ENCODE measurements around the gene ANKRD44.
"Not testable (repeated sequence)": the region's sequence is repeated elsewhere in the genome, so short reads cannot be mapped to it uniquely, and the experiment has no call there.

The ANKRD44 gene

DNA sequence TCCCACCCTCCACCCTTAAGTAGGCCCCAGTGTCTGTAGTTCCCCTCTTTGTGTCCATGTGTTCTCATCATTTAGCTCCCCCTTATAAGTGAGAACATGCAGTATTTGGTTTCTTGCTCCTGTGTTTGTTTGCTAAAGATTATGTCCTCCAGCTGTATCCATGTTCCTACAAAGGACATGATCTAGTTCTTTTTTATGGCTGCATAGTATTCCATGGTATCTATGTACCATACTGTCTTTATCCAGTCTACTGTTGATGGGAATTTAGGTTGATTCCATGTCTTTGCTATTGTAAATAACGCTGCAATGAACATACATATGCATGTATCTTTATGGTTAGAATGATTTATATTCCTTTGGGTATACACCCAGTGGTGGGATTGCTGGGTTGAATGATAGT, 233.9 kb downstream of the ANKRD44 start:
- DNase-seq (ENCODE audit: low read depth, low spot score) = no peak

DNA sequence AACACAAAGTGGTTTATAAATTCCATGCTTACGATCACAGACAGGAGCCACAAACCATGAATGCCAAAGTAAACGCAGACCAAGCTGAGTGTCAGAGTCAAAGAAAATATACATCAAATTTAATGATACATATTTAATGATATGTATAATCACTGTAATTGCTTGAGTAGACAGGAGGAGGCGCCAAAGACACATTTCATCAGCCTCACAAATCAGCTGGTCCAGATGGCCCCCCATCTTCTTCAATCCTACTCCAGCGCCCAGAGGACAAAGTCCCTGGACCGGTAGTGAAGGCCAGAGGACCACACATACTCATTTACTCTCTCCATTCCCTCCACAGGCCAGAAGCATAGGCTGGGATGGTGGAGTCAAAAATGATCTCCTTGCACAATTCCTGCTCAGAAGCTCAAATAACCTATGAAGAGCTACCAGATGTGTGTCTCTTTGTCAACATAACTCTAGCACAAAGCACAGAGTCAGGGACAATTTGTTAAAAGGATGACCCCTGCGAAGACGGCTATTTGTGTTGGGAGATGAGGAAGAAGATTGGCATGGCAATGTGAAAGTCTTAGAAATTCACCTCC, 234.7 kb downstream of the ANKRD44 start:
- DNase-seq (ENCODE audit: low read depth, low spot score) = no peak

- no peak for DNase-seq (ENCODE audit: low read depth, low spot score)
Observed at GRCh38 chr2:197075281-197075680, 235.3 kb downstream of the ANKRD44 start.

DNA sequence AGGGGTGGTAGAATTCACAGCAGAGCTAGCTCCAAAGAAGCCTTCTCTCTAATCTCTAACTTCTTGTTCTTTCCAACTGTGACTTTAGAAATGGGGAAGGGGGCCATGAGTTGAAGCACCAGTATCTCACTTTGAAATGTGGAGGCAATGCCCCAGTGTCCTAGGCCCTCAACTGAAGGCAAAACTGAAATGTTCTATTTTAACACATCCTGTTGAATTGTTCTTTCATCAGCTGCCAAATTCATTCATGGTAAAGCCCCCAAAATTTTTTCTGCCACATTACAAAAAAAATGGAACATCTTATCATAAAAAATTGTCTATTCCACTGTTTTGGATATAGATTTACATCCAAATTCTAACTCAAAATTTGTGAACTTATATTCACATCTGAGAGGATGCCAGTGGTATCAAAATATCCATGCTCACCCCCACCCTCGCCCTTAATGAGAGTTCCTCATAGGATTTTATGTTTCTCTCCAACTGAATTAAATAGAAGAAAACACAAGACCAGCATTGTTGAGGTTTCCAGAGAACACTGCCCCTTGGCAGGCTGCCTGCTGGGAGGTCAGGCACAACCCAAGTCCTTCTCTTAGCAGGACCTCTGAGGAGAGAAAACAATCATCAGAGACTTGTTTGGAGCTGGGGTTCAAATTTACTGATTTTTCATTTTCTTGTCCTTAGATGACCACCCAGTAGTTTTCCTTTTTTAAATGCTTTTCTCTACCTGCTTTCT, 236.7 kb downstream of the ANKRD44 start:
- no peak for DNase-seq (ENCODE audit: low read depth, low spot score)

DNA sequence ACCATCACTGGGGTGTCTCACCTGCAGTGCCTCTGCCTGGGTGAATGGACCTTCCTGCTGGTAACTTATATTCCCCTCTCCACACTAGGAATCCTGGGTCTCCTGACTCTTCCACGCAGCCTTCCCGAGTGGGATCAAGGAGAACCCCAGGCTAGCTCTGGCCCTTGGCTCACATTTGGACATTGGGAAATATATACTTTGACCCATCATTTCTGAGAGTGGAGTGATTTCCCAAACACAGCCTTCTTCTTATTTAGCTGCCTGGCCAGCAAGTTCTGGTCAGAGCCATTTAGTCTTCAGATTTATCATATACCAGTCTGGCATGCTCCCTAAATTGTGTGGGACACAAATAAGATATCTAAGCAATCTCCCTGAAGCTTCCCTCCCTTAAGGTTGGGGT, 237.3 kb downstream of the ANKRD44 start:
- no peak for DNase-seq (ENCODE audit: low read depth, low spot score)

DNA sequence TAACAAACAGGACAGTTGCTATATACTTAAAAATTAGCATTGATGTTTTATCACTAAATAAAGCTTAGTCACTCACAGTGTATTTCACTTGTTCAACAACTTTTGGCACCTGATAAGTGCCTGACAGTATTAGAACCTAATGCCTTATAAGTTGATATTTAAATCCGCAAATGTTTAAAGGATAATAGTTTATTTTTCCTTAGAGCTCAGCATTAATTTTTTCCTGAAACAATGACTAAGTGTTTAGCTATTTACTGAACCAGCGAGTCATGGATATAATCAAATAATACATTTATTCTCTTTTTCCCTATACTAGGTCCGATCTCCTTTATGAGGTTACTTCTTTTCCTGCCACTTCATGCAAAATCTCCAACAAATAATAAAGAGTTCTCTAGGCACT, 238.0 kb downstream of the ANKRD44 start:
- no peak for DNase-seq (ENCODE audit: low read depth, low spot score)

DNA sequence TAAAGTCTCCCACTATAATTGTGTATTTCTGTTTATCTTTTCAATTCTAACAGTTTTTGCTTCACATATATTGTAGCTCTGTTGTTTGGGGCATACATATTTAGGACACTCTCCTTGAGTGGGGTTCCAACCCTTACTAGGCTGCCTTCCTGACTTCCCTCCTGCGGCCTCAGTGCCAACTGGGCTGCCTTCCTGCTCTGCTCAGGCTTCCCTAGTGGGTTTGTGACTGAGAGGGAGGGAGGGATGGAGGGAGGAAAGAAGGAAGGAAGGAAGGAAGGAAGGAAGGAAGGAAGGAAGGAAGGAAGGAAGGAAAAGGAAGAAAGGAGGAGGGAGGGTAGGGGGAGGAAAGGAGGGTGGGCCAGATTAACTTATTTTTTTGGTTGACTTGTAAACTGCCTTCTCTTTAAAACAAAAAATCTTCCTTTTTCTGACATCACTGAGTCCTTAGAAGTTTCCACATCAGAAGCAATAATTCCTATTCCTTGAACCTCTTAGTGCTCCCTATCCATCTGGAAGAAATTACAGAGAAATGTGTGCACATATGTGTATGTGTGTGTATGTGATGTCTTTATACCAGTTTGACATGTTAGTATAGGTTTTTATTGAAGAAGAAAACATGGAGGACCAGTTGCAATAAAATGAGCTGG, 238.7 kb downstream of the ANKRD44 start:
- DNase-seq (ENCODE audit: low read depth, low spot score) = no peak

DNA sequence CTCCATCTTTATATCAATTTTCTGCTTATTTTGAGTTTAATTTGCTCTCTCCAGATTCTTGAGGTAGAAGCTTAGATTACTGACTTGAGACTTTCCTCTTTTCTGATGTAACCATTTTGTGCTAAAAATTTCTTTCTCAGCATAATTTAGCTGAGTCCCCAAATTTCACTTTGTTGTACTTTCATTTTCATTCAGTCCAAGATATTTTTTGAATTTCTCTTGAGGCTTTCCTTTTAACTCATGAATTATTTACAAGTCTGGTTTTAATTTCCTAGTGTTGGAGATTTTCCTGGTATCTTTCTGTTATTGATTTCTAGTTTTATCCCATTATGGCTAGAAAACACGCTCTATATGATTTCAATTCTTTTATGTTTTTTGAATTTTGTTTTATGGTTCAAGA, 239.4 kb downstream of the ANKRD44 start:
- no peak for DNase-seq (ENCODE audit: low read depth, low spot score)

GRCh38 chr2:197069958-197070357, 240.6 kb downstream of the ANKRD44 start:
- no peak for DNase-seq (ENCODE audit: low read depth, low spot score)

DNA sequence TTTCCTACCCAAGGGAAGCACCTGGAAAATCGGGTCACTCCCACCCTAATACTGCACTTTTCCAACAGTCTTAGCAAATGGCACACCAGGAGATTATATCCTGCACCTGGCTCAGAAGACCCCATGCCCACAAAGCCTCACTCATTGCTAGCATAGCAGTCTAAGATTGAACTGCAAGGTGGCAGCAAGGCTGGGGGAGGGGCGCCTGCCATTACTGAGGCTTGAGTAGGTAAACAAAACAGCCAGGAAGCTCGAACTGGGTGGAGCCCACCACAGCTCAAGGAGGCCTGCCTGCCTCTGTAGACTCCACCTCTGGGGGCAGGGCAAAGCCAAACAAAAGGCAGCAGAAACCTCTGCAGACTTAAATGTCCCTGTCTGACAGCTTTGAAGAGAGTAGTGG, 248.0 kb downstream of the ANKRD44 start:
- DNase-seq (ENCODE audit: low read depth, low spot score) = not testable (repeated sequence)

DNA sequence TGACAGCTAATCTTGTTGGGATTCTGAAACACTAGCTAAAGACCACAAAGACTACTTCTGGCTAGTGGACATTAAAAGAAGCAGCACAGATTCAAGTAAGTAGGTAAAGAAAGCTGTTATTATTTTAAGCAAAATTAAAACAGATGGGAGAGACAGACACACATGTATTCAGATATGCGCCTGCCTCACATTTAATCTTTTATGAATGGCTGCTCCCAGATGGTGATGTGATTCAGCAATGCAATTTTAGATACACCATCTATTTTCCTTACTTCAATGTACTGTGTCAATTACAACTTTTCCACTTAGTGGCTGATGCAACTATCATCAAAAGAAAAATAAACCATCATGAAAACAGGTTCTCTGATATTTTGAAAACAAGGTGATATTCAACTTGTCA, 251.1 kb downstream of the ANKRD44 start:
- no peak for DNase-seq (ENCODE audit: low read depth, low spot score)

- DNase-seq (ENCODE audit: low read depth, low spot score) = no peak
Observed at GRCh38 chr2:197058777-197059300, 251.7 kb downstream of the ANKRD44 start.

- no peak for DNase-seq (ENCODE audit: low read depth, low spot score)
Observed at GRCh38 chr2:197057959-197058358, 252.6 kb downstream of the ANKRD44 start.

- DNase-seq (ENCODE audit: low read depth, low spot score) = no peak
Observed at GRCh38 chr2:197055045-197055444, 255.5 kb downstream of the ANKRD44 start.

DNA sequence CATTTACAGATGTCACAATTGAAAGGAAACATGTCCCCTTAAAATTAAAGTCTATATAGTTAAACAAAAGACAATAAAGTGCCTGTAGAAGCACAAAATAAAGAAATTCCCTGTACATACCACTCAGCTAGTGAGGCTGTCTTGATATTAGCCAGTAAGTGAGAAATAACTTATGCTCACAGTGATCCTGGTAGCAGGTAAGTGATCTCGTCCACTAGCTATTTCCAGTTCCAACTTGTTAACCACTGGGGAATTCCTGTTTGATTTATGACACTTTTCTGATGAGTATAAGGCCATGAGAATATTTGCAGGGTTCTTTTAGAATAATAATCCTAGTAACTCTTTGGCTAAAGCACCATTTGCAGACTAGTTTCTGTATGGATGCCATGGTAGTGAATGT, 256.1 kb downstream of the ANKRD44 start:
- no peak for DNase-seq (ENCODE audit: low read depth, low spot score)

GRCh38 chr2:197052356-197052755, 258.2 kb downstream of the ANKRD44 start:
- DNase-seq (ENCODE audit: low read depth, low spot score) = no peak

DNA sequence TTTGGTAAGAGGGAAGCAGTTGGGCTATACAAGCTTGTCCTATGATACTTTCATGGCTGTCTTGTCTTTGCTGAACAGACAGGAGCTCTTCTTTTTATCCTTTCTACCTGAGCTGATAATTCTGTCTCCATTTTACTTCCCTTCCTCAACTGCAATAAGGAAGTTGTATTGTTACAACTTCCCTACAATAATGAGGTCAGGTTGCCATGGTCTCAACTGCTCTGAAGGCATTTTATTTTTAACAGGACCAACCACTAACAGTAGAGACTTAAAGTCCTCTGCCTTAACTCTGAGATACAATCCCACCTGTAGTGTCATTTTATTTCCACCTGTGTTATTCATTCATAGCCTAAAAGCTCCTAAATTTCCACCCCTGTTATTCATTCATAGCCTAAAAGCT, 265.5 kb downstream of the ANKRD44 start:
- DNase-seq (ENCODE audit: low read depth, low spot score) = no peak

- DNase-seq (ENCODE audit: low read depth, low spot score) = no peak
Observed at GRCh38 chr2:197042739-197043196, 267.8 kb downstream of the ANKRD44 start.

DNA sequence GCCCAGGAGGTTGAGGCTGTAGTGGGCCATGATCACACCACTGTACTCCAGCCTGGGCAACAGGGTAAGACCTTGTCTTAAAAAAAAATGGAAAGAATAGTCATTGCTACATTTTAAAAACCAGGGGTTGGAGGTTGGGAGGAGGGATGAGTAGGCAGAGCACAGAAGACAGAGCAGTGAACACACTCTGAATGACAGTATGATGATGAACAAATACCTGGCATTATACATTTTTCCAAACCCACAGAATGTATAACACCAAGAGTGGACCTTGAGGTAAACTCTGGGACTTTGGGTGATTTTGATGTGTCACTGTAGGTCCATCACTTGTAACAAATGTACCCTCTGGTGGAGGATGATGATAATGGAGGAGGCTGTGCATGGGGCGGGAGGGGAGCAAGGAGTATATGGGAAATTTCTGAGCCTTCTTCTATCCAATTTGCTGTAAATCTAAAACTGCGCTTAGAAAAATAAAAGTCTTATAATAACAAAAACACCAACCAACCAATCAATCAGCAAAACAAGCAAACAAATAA, 272.6 kb downstream of the ANKRD44 start:
- no peak for DNase-seq (ENCODE audit: low read depth, low spot score)

DNA sequence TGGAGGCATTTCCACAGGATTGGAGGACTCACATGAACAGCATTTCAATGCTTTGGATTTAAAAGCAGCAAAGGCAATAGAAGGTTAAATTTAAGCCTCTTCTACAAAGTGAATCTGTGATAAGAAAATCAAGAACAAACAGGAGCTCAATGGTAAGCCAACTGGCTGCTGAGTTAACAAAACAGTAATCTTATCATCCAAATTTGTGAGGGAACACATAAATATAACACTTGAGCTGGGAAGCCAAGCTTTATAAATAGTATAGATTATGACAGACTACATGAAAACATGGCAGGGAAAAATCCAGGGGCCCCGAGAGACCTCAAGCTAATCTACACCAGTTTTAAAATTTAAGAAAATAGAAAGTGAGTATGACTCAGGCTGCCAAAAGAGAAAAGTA, 275.6 kb downstream of the ANKRD44 start:
- DNase-seq (ENCODE audit: low read depth, low spot score) = no peak

GRCh38 chr2:197034292-197034691, 276.3 kb downstream of the ANKRD44 start:
- no peak for DNase-seq (ENCODE audit: low read depth, low spot score)

- DNase-seq (ENCODE audit: low read depth, low spot score) = no peak
Observed at GRCh38 chr2:197033222-197033621, 277.4 kb downstream of the ANKRD44 start.

GRCh38 chr2:197031803-197032202, 278.8 kb downstream of the ANKRD44 start:
- DNase-seq (ENCODE audit: low read depth, low spot score) = no peak
